ENCODE measurements around the gene SNX11.
A peak's percentile ranks its signal among the peaks of the same experiment; 100 is the strongest.

SNX11 gene

DNA sequence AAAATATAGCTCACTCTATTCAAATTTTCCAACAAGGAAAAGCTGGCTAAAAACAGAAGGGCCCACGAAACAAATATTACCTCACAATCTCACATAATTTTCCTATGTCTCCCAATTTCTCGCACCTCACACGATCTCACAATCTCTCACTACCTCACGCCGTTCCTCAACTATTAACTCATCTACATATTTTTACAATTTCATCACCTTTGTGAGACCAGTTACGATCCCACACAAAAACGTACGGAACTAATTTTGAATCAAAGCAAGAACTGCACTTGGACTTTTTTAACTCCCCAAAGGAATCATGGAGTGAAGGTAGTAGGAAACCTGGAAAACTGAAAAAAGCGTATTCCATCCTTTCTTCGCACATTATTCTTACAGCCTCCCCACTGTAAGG, 7.4 kb upstream of the SNX11 start:
- no peak for DNase-seq (ENCODE audit: low spot score)

DNA sequence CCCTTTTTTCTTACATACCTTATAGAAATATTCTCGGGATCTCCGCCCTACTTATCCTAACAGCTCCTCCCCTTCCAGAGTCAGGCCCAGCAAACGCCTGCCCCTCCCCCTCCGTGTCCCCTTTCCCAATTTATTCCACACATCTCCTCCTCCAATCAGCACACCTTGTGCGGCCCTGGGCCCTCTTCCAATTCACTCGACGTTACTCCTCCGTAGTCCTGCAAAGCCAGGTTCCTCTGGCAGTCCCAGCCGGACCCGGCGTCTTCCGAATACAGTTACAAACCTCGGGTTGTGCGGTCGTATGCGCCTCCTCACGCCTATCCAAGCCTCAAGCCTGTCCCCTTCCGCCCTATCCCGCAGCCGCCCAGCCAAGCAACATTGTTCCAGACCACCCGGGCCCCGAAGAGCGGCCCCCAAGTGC, 7.0 kb upstream of the SNX11 start:
- DNase-seq (ENCODE audit: low spot score), result no peak

DNA sequence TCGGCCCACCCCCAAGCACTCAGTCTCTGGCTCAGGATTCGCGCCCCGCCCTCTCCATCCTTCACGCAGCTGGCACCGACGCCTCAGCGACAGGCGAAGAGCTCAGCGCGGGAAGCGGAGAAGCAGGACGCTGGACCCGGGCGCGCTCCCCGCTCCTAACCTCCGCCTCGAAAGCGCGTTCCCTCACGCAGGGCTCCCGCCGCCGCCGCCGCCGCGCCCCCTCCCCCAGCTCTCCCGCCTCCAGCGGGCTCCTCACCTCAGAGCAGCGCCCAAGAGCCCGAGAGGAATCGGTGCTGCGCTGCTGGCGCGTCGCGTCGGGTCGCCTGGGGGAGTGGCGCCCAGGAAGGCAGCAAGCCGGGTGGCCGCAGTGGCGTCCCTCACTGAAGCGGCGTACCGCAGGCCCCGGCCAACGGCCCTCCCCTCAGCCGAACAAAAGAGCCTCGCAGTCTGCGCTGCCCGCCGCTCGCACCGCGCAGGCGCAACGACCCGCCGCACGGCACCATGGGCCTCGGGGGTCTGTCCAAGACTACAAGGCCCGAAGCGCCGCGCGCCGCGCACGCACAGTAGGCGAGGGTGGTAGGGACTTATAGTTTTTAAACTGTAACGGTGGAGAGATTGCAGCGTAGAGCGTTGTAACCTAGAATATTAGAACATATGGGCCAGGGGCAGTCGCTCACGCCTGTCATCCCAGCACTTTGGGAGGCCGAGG, 6.4 kb upstream of the SNX11 start, which contains the start of gene CBX1:
TSS of gene CBX1 (minus strand) at position 467 of the 709 bp plus-strand sequence. CDS start 24,474 bp downstream, outside the sequence.
- peak; percentile 99 for DNase-seq (ENCODE audit: low spot score)

DNA sequence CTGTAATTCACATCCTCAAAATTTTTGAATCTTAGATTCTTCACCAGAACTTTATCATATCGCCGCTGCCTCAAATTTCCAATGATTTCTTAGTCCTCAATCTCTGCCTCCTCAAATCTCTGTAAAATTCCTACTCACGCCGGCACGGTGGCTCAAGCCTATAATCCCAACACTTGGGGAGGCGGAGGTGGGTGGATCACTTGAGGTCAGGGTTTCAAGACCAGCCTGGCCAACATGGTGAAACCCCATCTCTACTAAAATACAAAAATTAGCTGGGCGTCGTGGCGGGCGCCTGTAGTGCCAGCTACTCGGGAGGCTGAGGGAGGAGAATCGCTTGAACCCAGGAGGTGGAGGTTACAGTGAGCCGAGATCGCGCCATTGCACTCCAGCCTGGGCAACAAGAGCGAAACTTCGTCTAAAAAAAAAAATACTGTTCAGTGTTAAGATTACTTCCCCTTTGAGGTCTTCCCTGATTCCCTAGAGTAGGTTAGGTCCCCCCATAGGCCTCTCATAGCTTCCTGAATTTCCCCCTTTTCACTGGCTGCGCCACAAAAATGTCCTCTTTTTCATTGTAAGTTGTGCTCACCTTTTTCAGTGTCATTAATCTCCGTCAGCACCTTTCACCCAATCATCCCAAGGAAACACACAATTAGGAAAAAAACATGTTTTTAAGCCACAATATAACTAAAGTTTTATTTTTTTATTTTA, 5.4 kb upstream of the SNX11 start:
- no peak for DNase-seq (ENCODE audit: low spot score)

DNA sequence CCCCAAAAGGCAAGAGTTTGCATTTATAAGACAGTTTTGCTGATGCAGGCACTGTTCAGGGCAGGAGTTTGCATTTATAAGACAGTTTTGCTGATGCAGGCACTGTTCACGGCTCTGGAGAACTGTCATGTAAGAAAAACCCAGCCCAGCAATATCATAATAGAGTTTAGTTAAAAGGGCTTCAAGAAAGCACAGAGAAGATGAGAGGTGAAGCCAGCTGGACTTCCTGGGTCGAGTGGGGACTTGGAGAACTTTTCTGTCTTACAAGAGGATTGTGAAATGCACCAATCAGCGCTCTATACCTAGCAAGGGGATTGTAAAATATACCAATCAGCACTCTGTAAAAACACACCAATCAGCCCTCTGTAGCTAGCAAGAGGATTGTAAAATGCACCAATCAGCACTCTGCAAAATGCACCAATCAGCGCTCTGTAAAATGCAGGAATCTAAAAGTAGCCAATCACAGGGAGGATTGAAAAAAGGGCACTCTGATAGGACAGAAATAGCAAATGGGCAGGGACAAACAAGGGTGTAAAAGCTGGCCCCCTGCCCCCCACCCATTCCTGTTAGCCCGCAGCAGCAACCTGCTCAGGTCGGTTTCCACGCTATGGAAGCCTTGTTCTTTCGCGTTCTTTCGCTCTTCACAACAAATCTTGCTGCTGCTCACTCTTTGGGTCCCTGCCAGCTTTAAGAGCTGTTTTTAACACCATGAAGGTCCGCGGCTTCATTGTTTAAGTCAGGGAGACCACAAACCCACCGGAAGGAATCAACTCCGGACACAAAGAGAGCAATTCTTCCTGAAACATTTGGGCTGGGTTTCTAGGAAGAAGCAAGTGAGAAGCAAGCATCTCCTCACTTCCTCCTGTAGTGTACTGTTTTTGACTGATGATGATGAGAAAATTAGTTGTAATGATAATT, 4.5 kb upstream of the SNX11 start:
- DNase-seq (ENCODE audit: low spot score), result no peak

DNA sequence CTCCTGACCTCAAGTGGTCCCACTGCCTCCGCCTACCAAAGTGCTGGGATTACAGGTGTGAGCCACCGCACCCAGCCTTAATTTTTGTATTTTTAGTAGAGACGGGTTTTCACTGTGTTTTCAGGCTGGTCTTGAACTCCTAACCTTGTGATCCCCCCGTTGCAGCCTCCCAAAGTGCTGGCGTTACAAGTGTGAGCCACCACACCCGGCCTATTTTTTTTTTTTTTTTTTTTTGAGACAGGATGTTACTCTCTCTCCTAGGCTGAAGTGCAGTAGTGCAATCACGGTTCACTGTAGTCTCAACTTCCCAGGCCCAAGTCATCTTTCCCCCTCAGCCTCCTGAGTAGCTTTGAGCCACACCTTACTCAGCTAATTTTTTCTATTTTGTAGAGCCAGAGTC, 3.1 kb upstream of the SNX11 start:
- DNase-seq (ENCODE audit: low spot score), result no peak

DNA sequence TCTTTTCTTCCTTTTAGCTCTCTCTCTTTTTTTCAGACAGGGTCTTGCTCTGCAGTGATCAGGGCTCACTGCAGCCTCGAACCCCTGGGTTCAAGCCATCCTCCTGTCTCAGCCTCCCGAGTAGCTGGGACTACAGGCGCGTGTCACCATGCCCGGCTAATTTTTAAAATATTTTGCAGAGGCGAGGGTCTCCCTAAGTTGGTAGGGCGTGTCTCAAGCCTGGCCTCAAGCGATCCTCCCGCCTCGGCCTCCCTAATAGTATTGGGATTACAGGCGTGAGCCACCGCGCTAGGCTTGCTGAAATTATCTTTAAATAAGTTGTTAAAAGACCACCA, 797 bp upstream of the SNX11 start:
- DNase-seq (ENCODE audit: low spot score), result no peak

DNA sequence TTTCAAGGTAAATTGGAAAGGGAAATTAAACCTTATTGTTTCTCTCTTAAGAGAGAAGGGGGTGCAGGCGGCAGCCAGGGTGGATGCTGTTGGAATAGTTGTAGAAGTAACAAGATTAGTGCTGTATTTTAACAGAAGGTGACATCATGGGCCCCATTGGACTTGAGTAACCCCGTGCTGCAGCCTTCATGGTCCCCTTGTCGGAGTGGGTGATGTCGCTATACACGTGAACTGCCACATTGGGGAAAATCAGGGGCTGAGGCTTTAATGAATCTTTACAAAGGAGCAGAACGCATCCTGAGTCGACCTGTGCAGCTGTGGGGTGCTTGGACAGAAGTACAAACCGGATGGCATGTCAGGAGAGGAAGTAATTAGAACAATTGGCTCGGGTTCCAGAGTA, 3.2 kb downstream of the SNX11 start:
- no peak for DNase-seq (ENCODE audit: low spot score)

DNA sequence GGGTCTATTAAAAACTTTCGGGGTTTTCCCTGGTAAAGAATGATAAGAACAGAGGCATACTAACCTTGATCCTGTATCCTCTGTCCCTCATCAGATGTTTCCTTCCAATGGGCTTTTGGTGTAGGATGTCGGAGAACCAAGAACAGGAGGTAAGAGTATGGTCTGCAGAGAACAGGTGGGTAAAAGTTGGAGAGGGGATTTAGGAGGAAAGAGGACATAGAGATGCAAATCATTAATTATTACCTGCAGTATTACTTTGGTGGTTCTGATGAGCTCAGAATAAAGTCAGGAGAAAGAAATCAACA, 4.3 kb downstream of the SNX11 start:
- DNase-seq (ENCODE audit: low spot score), result no peak

DNA sequence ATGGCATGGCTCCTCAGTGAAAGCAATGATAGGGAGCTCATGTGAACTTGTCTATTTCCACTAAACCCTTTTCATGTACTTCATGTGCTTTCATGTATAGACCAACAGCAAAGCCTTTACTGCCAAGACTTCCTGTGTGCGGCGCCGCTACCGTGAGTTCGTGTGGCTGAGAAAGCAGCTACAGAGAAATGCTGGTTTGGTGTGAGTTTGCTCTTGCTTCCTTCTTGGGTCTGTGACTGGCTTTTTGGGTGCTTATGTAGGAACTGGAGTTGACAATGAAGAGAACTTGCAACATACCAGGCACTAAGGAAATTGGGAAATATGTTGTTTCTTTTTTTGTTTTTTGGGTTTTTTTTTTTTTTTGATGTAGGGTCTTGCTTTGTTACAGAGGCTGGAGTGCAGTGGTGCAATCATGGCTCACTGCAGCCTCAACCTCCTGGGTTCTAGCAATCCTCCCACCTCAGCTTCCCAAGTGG, 5.7 kb downstream of the SNX11 start:
- no peak for DNase-seq (ENCODE audit: low spot score)

DNA sequence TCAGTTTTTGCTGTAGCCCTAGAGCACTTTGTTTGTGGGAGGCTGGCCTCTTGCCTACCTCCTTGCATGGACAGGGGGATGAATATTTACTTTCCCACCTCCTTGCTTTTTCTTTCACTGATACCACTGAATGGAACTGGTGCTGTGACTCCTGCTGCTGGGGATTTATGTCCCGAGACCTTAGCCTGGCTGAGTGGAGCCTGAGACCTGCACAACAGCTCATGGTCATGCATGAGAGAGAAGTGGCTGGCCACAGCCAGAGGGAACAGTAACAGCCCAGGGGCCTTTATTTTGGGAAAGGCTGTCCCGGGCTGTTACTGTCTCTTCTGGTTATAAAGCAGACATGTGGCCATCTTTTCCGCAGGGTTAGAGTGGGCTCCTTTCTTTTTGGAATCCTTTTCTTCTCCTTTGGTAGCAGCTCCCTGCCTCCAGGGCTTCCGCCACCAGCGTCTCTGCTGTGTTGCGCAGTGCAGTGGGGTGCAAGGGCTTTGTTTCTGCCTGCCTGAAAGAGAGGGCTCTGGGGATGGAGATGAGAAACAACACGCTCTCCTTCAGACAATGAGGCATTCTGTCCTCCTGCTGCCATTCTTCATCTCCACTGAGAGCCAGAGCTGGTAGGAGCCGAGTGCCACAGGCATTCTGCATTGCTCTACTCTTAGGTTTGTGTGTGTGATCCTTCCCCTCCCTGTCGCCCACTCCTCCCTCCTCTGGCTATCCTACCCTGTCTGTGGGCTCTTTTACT, 14.5 kb downstream of the SNX11 start:
- DNase-seq (ENCODE audit: low spot score), result no peak

DNA sequence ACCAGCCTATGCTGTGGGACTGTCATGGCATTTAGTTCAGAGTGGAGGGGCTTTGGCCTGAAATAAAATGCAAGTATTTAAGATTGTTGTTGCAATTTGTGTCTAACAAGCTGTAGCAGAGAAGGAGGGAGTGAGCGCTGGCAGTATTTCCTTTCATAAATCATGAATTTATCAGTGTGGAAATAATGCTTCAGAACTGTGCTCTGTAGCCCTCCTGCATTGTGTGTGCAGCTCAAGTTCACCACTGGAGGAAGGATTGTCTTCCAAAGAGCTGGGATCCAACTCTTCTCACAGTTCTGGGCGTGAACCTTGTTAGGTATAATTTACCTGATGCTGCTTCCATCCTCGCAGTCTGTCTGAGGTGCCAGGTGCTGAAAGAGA, 15.1 kb downstream of the SNX11 start:
- no peak for DNase-seq (ENCODE audit: low spot score)

DNA sequence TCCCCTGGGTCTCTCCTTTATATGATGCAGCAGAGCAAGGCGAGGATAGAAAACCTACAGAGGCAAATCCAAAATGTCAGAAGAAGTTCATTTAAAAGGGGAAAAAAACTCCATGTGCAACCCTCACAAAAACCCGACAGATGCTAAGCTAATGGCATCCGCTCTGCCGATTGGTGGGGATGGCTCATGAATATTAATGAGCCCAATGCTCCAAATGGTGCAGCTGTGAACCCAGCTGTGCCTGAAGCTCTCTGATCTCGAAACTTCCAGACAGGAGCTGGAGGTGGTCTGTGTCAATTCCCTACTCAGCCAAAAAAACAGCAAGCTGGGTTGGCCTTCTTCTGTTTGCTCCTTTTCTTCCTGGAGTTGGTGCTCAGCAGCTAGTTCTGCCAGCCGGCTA, 15.5 kb downstream of the SNX11 start:
- peak; percentile 73 for DNase-seq (ENCODE audit: low spot score)

DNA sequence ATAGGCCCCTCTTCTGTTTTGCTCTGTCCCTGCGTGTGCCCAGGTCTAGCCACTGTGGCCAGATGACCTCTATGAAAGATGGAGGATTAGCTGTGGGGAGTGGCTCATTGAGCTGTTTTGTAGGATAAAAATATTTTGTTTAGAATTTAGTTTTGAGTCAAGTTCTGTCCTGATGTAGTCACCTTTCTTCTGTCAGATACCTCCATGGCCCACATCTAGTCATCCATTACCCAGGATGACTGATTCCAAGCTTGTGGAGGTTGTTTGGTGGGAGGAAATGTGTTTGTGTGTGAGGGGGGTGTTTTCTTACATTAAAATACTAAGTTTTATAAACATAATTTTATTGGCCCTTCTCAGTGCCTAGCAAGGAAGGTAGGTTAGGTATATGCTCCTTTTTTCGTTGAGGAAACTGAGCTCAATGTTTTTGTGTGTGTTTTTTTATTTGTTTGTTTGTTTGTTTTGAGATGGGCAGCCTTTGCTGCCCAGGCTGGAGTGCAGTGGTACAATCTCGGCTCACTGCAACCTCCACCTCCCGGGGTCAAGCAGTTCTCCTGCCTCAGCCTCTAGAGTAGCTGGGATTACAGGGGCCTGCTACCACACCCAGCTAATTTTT, 16.3 kb downstream of the SNX11 start:
- no peak for DNase-seq (ENCODE audit: low spot score)

DNA sequence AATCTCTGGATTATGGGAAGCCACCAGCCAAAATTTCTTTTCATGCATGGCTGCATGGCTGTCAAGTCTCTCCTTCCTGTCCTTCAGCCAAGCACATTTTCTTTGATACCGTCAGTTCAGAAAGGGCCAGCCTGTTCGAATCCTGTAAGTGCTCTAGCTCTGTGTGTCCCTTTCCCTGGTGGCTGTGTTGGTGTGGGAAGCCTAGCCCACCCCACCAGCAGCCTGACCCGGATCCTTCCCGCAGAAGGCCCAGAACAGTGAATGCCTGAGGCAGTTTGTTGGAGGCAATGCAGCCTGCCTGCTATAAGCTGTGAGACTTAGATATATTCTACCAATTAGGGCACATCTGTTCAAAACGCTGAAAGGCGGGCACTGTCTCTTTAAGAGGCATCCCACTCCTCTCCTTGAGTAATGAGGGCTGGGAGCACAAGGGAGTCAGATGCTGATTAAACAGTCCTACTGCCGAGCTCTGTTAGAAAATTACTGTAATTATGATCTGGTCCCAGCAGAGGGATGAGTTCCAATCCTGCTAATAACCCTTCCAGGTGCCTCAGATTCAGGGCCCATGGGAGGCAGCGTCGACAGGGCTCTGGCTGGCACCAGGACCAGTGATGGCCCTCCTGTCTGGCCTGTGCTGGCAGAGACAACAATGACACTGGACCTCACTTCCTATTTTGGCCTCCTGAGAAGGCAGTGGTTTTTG, 18.4 kb downstream of the SNX11 start:
- no peak for DNase-seq (ENCODE audit: low spot score)

DNA sequence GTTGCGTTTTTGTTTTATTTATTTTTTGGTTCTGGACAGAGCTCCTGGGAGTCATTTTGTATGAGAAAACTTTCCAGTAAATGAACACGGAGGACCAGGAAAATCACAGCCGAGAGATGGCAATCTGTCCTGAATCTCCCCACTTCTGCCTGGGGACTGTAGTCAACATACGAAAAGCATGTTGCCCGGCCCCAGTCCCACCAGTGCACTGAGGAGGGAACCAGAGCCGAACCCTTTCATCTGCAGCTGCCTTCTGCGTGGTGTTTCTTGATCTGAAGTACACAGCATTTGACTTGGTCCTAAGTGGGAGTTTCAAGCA, 18.9 kb downstream of the SNX11 start:
- no peak for DNase-seq (ENCODE audit: low spot score)

DNA sequence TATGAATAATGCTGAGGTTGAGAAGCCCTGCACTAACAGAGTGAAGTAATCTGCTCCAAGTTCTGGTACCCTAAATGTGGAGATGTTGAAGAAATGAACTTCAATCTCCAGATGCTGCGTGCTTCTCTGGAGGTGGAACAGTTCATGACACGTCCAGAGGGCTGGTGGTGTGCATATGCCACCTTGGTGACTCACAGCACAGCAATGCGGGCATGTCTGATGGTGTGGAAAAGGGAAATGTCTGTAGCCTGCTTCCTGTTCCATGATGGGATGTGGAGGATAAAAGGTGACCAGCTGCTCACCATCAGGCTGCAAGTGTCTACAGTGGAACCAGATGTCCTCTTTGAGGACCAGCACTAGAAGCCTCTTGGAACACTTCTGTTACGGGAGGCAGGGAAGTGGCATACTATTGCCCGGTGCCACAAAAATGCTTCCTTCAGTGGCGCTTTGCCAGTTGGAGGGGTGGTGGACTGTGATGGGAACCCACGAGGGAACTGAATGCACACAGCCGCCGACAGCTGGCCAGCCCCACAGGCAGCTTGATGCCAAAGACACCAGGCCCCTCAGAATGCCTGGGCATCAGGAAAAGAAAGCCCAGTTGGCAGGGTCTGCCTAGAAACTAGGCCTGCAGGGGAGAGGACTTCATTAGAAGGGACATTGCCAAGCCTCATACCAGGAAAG, 19.9 kb downstream of the SNX11 start:
- DNase-seq (ENCODE audit: low spot score), result no peak

DNA sequence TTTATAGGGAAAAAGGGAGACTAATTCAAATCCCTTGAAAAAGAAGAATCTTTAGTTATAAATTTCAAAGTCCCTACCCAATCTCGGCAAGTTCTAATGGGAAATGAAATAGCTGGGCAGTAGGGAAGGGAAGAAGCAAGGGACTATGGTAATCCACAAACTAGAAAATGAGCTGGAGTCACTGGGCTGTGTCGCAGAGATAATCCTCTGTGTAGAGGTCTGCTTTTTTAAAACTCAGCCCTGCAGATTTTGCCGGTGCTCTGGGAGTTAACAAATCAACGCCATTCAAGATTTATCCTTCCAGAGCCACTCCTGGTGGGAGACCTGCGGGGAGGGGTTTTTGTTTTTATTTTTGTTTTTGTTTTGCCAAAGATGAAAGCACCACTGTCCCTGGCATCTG, 20.8 kb downstream of the SNX11 start:
- no peak for DNase-seq (ENCODE audit: low spot score)

DNA sequence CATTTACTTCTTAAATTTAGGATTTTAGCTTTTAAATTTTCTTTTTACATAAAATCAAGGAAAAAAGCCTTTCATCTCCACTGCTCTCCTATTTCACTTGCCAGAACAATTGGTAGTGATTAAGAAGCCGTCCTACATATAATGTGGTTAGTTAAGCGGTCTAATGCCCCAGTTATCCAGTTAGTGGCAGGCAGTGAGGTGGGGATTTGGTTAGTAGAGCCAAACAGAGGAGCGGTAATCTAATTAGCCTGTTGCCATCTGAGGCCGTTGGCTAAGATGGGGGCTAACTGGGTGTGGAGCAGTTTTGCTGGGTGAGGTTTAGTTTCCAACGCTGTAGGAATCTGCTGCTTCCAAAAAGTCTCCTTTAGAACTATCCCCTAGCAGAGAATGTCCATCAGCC, 22.4 kb downstream of the SNX11 start:
- no peak for DNase-seq (ENCODE audit: low spot score)

DNA sequence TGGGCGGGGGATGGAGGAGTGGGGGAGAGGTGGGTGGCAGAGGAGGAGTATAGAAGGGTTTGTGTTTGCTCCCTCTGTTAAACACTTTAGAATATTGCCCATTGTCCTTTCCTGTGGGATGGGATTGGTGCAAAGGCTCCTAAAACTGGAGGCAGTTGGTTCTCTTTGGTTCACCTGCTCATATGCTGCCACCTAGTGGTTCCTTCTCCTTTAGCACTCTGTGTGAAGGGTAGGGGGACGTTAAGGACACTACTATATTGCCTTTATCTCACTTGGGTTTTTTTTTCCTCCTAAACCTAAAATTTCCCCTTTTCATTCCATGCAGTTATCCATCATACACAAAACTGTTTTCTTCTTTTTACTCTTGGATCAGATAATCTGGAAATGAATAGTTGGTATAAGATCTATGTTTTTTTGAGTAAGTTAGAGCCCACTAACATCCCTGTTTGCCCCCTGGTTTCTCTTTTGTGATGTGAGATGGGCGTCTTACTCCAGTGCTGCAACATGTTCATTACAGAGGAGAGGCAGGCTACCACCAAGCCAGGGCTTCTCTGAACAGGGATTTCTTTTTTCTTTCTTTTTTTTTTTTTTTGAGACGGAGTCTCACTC, 23.8 kb downstream of the SNX11 start:
- DNase-seq (ENCODE audit: low spot score), result peak; percentile 79

Data from ecto neural progenitor cell (in vitro differentiated cells).